Activated T-cell treated with anti-CD3 and anti-CD28 coated beads for 24 hours (primary cell): ENCODE data around the gene TDP1.
A peak's percentile ranks its signal among the peaks of the same experiment; 100 is the strongest.
"Not testable (repeated sequence)": the region's sequence is repeated elsewhere in the genome, so short reads cannot be mapped to it uniquely, and the experiment has no call there.

Source experiments
- DNase-seq: peaks from one replicate; pipeline ENCODE4 v3.0.0-alpha.2; 2020; ENCODE audit warnings: low read depth

TDP1 gene

GRCh38 chr14:90049390-90049789, 93.7 kb downstream of the TDP1 start:
- no peak for DNase-seq

- no peak for DNase-seq
These were observed 94.5 kb downstream of the TDP1 start for GRCh38 chr14:90050271-90050670.

DNA sequence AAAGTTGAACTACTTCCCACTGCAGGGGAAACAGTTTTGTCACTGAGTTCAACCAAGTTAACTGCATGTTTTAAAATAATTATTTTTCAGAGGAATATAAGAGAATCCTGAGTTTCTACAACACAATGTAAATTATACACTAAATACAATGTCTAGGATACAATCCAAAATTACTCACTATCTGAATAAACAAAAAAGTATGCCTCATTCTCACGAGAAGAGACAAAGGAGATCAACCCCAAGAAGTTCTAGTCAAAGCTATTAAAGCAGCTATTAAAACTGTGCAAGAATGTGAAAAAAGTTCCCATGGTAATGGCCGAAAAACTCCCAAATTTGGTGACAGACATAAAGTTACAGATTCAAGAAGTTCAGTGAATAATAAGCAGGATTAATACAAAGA, 97.3 kb downstream of the TDP1 start:
- no peak for DNase-seq

GRCh38 chr14:90054803-90055202, 99.1 kb downstream of the TDP1 start:
- DNase-seq = no peak

GRCh38 chr14:90056826-90057225, 101.1 kb downstream of the TDP1 start:
- no peak for DNase-seq

DNA sequence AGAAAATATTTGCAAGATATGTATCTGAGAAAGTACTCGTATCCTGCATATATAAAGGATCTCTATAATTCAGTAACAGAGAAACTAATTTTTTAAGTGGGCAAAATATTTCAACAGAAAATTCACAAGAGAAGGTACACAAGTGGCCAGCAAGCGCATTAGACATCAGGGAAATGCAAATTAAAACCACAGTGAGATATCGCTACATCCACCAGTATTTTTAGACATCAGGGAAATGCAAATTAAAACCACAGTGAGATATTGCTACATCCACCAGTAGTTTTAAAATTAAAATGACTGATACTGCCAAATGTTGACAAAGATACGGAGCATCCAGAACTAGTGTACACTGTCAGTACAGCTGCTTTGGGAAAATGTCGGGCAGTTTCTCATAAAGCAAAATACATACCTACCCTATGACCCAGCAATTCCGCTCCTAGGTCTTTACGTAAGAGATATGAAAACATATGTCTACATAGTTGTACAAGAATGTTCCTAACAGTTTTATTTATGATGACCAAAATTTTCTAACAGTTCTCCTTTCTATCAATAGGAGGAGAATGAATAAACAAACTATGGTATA, 103.2 kb downstream of the TDP1 start:
- no peak for DNase-seq

GRCh38 chr14:90060312-90060964, 104.7 kb downstream of the TDP1 start:
- DNase-seq = peak; percentile 17

GRCh38 chr14:90060965-90061684, 105.4 kb downstream of the TDP1 start:
- no peak for DNase-seq

GRCh38 chr14:90061685-90062126, 106.0 kb downstream of the TDP1 start, which contains the start of gene KCNK13:
KCNK13 (plus strand) TSS chr14:90061994; CDS start chr14:90062206, 212 bp downstream.
- no peak for DNase-seq

GRCh38 chr14:90062127-90062794, 106.5 kb downstream of the TDP1 start:
- DNase-seq = no peak

DNA sequence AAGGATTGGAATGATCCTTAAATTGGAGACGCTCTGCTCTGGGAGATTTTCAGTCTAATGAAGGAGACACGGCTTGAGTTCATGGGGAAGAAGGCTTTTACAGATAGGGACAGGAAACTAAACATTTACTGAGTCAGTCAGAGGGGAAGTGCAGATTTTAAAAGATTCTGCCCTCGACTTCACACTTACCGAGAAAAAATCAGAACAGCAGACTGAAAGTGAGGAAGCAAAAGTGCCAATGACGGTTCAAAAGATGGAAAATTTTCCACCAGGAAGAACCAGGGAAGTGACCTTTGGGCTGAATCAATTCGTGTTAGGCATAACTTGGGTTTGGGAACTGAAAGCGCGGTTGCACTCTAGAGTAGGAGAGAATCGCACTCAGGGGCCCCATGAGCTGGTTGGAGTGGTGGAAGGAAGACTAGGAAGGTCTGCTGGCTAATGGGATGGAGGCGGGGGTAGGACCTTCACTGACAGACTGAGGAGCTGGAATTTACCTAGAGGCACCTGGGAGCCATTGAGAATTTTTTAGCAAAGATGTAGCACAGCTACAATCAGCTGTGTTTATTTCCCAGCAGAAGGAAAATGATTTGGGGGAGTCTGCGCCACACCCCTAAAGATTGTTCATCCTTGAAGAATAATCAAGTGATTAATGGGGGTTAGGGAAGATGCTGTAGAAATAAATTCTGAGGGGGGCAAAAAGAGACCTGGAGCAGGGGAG, 107.3 kb downstream of the TDP1 start:
- DNase-seq = no peak

GRCh38 chr14:90072350-90072749, 116.6 kb downstream of the TDP1 start:
- DNase-seq = no peak

- no peak for DNase-seq
These were observed 123.8 kb downstream of the TDP1 start for GRCh38 chr14:90079576-90079975.

DNA sequence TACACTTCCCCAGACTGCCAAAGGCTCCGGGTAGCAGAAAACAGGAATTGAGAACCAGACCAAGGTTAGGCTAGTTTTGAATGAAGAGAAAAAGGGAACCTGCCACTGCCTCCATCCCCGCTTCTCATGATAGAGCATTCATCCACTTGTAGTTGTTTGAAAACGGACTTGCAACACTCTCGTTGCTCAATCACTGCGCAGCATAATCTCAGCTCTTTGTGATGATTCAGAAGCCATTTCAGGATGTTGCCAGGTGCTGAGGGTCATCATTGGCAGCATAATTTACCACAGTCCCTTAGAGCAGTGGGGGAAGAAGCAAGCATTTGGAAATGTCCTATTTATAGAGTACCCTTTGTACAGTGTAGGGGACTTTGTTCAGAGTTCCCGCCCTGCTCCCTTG, 131.7 kb downstream of the TDP1 start:
- no peak for DNase-seq

- no peak for DNase-seq
These were observed 132.4 kb downstream of the TDP1 start for GRCh38 chr14:90088176-90088575.

DNA sequence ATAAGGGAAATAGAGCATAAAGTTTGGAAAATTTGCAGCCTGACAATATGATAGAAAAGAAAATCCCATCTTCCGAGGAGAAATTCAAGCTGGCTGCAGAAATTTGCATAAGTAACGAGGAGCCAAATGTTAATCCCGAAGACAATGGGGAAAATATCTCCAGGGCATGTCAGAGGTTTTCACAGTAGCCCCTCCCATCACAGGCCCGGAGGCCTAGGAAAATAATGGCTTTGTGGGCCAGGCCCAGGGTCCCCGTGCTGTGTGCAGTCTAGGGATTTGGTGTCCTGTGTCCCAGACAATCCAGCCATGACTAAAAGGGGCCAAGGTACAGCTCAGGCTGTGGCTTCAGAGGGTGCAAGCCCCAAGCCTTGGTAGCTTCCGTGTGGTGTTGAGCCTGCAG, 133.8 kb downstream of the TDP1 start:
- DNase-seq = not testable (repeated sequence)

DNA sequence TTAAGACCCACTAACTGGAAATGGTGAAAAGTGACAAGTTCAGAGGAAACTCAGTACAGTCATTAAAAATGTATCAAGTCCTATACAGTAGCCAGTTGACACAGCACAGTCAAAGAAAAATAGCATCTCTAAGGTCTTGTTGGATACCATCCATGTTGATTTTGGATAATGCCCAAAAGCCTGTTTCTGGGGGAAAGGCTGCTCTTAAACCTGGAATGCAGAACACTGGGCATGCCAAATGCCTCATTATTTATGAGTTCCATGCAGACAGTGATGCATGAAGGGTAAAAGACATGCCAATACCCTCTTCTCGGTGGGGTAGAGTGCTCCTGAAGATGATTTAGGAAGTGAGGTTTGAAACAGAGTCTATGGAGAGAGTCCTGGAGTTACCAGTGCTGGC, 135.7 kb downstream of the TDP1 start:
- DNase-seq = no peak

DNA sequence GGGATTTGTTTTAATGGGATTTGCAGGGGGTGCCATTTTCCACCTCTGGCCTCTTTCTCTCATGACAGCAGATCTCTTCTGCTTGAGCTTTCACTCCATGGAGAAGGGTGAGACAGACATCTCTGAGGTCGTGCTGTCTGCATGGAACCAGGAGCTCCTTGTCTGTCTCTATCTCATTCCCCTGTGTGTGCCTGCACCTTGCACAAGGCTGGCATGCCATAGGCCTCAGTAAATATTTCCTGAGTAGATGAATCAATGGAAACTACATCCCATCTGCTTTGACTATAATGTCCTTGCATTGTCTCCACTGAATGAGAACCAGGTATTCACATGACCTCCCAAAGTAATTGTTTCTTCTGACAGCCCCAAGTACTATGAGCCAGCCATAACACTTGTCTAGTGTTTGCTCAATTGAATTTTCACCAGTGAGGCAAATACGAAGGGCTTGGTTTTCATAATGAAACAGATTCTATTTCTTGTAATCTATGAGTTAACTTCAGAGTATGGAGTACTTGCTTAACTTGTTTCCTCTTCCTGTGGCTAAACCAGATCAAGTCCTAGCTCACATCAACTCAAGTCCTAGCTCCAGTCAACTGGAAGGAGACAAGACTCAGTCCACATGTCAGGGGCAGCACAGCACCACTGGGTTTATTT, 138.3 kb downstream of the TDP1 start:
- DNase-seq = no peak
